ENCODE measurements around the gene B4GALT2. TPM values are rescaled to one million over a fixed set of nuclear protein-coding genes. Genes with fewer than 3 reads are reported as not detected.

The B4GALT2 gene
- total and polyA plus RNA-seq, 9 of the 15 experiments (the other 6 are each of a cell fraction or from before 2014, with no cell fraction given): 1.3 to 86.8 (median 43.8) TPM

GRCh38 chr1:43973981-43974442 lies 5.0 kb upstream of the B4GALT2 start (continued):
- no peak; the same call in 1 of the 2 replicates for TF ChIP-seq ARID4B (CRISPR knock-in tag; IDR thresholded peaks at IDR 0.05)
- TF ChIP-seq PHB2 (IDR thresholded peaks at IDR 0.05; ENCODE audit: low read depth): peak; percentile 33; the same call in 1 of the 2 replicates
- 0 out of 2 replicates have a peak, but pooled peaks have one; percentile 15 for TF ChIP-seq CEBPG (CRISPR knock-in tag; IDR thresholded peaks at IDR 0.05)
- TF ChIP-seq CEBPG (tag; conservative IDR thresholded peaks at IDR 0.05 in 1 of 2, IDR thresholded peaks at IDR 0.05 in 1 of 2): no peak
- TF ChIP-seq KLF13 (tag; IDR thresholded peaks at IDR 0.05; ENCODE audit: borderline replicate concordance, low read depth): no peak
- TF ChIP-seq MED1 (CRISPR knock-in tag; IDR thresholded peaks at IDR 0.05; ENCODE audit: borderline replicate concordance): no peak
- TF ChIP-seq TAF9B (IDR thresholded peaks at IDR 0.05; ENCODE audit: partially characterized antibody): no peak
- TF ChIP-seq ZNF12 (CRISPR knock-in tag; IDR thresholded peaks at IDR 0.05): no peak
- no peak for TF ChIP-seq ZNF707 (CRISPR knock-in tag; conservative IDR thresholded peaks at IDR 0.05)
- TF ChIP-seq ZBTB43 (CRISPR knock-in tag; IDR thresholded peaks at IDR 0.05): 0 out of 2 replicates have a peak, but pooled peaks have one; percentile 16
- TF ChIP-seq EWSR1 (IDR thresholded peaks at IDR 0.05; ENCODE audit: borderline replicate concordance, low read depth, partially characterized antibody): no peak
- no peak for TF ChIP-seq MXD1 (CRISPR knock-in tag; IDR thresholded peaks at IDR 0.05; ENCODE audit: borderline replicate concordance, poor library complexity, severe bottlenecking)
- TF ChIP-seq, protein P1, sequence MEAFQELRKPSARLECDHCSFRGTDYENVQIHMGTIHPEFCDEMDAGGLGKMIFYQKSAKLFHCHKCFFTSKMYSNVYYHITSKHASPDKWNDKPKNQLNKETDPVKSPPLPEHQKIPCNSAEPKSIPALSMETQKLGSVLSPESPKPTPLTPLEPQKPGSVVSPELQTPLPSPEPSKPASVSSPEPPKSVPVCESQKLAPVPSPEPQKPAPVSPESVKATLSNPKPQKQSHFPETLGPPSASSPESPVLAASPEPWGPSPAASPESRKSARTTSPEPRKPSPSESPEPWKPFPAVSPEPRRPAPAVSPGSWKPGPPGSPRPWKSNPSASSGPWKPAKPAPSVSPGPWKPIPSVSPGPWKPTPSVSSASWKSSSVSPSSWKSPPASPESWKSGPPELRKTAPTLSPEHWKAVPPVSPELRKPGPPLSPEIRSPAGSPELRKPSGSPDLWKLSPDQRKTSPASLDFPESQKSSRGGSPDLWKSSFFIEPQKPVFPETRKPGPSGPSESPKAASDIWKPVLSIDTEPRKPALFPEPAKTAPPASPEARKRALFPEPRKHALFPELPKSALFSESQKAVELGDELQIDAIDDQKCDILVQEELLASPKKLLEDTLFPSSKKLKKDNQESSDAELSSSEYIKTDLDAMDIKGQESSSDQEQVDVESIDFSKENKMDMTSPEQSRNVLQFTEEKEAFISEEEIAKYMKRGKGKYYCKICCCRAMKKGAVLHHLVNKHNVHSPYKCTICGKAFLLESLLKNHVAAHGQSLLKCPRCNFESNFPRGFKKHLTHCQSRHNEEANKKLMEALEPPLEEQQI (IDR thresholded peaks at IDR 0.05): no peak
- no peak for TF ChIP-seq ETS1 (conservative IDR thresholded peaks at IDR 0.05; ENCODE audit: control insufficient read depth, low read depth, low read length)
- no peak for TF ChIP-seq CREBBP (IDR thresholded peaks at IDR 0.05; ENCODE audit: low read depth, low read length)

All from K562 (cell line).